Ishikawa (cell line): ENCODE measurements around the gene PTPN12.

Experiments used
- CEBPB ChIP-seq: IDR thresholded peaks from 2 replicates; pipeline ENCODE4 v1.6.1; 2012
- CREB1 ChIP-seq: IDR thresholded peaks from 2 replicates; pipeline ENCODE4 v1.6.1; 2012; ENCODE audit warnings: low read depth
- FOXM1 ChIP-seq: IDR thresholded peaks from 2 replicates; pipeline ENCODE4 v1.6.1; 2012; ENCODE audit warnings: low read depth, borderline replicate concordance
- RAD21 ChIP-seq: IDR thresholded peaks from 2 replicates; pipeline ENCODE4 v1.6.1; 2012; ENCODE audit warnings: low read depth
- TAF1 ChIP-seq: IDR thresholded peaks from 2 replicates; pipeline ENCODE4 v1.6.1; 2012; ENCODE audit warnings: low read depth, mild to moderate bottlenecking
- TCF12 ChIP-seq: IDR thresholded peaks from 2 replicates; pipeline ENCODE4 v1.6.1; 2012; ENCODE audit warnings: low read depth
- TF ChIP-seq, protein P1 (sequence below): IDR thresholded peaks from 2 replicates; pipeline ENCODE4 v1.6.1; 2012
- TF ChIP-seq, protein P2 (sequence below): IDR thresholded peaks from 2 replicates; pipeline ENCODE4 v1.6.1; 2012; ENCODE audit warnings: low read depth, mild to moderate bottlenecking
- TF ChIP-seq, protein P3 (sequence below): IDR thresholded peaks from 2 replicates; pipeline ENCODE4 v1.6.1; 2012

DNA sequence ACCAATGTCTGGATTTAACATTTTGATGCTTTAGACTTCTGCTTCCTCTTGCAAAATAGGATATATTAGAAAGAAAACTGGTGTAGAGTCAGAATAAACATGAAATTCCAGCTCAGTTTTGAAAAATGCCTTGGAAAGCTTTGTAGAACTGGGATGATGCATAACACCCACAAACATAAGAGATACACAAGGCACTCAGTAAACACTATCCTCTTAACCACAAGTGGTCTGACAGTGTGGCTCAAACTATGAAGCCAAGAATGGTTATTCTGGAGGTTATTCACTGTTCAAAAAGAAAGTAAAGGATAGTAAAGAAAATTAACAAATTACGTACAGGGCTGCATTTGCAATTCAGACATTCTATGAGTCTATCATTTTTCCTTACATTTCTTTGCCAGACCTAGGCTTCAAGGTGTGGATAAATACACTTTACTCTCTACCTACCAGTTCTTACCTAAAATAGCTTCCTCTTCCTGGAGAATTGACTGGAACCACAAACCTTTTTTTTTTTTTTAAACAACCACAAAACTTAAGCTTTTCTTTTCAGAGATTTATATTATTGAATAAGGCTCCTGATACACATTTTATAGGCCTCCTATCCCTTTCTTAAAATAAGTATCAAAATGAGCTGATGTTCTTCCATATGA is 150.1 kb downstream of the PTPN12 start:
- TF ChIP-seq, protein P1, sequence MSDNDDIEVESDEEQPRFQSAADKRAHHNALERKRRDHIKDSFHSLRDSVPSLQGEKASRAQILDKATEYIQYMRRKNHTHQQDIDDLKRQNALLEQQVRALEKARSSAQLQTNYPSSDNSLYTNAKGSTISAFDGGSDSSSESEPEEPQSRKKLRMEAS, result no peak
- TF ChIP-seq, protein P2, sequence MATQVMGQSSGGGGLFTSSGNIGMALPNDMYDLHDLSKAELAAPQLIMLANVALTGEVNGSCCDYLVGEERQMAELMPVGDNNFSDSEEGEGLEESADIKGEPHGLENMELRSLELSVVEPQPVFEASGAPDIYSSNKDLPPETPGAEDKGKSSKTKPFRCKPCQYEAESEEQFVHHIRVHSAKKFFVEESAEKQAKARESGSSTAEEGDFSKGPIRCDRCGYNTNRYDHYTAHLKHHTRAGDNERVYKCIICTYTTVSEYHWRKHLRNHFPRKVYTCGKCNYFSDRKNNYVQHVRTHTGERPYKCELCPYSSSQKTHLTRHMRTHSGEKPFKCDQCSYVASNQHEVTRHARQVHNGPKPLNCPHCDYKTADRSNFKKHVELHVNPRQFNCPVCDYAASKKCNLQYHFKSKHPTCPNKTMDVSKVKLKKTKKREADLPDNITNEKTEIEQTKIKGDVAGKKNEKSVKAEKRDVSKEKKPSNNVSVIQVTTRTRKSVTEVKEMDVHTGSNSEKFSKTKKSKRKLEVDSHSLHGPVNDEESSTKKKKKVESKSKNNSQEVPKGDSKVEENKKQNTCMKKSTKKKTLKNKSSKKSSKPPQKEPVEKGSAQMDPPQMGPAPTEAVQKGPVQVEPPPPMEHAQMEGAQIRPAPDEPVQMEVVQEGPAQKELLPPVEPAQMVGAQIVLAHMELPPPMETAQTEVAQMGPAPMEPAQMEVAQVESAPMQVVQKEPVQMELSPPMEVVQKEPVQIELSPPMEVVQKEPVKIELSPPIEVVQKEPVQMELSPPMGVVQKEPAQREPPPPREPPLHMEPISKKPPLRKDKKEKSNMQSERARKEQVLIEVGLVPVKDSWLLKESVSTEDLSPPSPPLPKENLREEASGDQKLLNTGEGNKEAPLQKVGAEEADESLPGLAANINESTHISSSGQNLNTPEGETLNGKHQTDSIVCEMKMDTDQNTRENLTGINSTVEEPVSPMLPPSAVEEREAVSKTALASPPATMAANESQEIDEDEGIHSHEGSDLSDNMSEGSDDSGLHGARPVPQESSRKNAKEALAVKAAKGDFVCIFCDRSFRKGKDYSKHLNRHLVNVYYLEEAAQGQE, result no peak
- TF ChIP-seq TCF12 (no peak), FOXM1 (no peak), TAF1 (no peak), CREB1 (no peak), CEBPB (no peak), RAD21 (no peak)
- TF ChIP-seq, protein P3, sequence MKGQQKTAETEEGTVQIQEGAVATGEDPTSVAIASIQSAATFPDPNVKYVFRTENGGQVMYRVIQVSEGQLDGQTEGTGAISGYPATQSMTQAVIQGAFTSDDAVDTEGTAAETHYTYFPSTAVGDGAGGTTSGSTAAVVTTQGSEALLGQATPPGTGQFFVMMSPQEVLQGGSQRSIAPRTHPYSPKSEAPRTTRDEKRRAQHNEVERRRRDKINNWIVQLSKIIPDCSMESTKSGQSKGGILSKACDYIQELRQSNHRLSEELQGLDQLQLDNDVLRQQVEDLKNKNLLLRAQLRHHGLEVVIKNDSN, result no peak
